Measurements from ENCODE around the gene HPCAL1. TPM values are rescaled to one million over a fixed set of nuclear protein-coding genes. Genes with fewer than 3 reads are reported as not detected.
"Not testable (repeated sequence)": the region's sequence is repeated elsewhere in the genome, so short reads cannot be mapped to it uniquely, and the experiment has no call there.

The HPCAL1 gene
- total RNA-seq, 2 experiments from 2014 or later: 85.0 to 85.7 TPM

- CTCF ChIA-PET: interaction anchor here (0.6 to 9.0 kb wide), 5 partner anchors 9 to 357 kb away, joined by 3 to 129 read pairs (median 3); partner anchors contain the start of gene CYS1
- POLR2A ChIA-PET: no interaction called here
Observed at GRCh38 chr2:10431797-10432196, 129.1 kb downstream of the HPCAL1 start.

- POLR2A ChIA-PET: interaction anchor here (0.5 to 1.2 kb wide), 5 partner anchors 12 to 289 kb away, joined by 3 read pairs; partner anchors contain the start of gene ODC1
- CTCF ChIA-PET: interaction anchor here (1.1 to 9.0 kb wide), 5 partner anchors 9 to 358 kb away, joined by 3 to 129 read pairs (median 3); partner anchors contain the start of gene CYS1
Observed at GRCh38 chr2:10432311-10433181, 129.8 kb downstream of the HPCAL1 start.

- ChIA-PET CTCF (interaction anchor here (0.7 to 9.0 kb wide), 9 partner anchors 13 to 359 kb away, joined by 3 to 129 read pairs (median 8); partner anchors contain the start of gene CYS1), POLR2A (interaction anchor here (0.9 to 1.2 kb wide), 4 partner anchors 11 to 290 kb away, joined by 3 read pairs; partner anchors contain the start of gene ODC1)
Observed at GRCh38 chr2:10433264-10433946, 130.7 kb downstream of the HPCAL1 start.

GRCh38 chr2:10433947-10434885 lies 131.5 kb downstream of the HPCAL1 start:
- CTCF ChIA-PET: interaction anchor here (0.7 to 9.0 kb wide), 38 partner anchors 8 to 648 kb away, joined by 3 to 129 read pairs (median 4); partner anchors contain the start of genes CYS1, HPCAL1 and ODC1
- POLR2A ChIA-PET: interaction anchor here (0.9 to 1.3 kb wide), 4 partner anchors 8 to 362 kb away, joined by 3 to 4 read pairs (median 3); no protein-coding TSS in a partner anchor

GRCh38 chr2:10434886-10435819 lies 132.4 kb downstream of the HPCAL1 start:
- CTCF ChIA-PET: interaction anchor here (0.6 to 9.0 kb wide), 39 partner anchors 9 to 649 kb away, joined by 3 to 129 read pairs (median 4); partner anchors contain the start of genes CYS1, HPCAL1 and ODC1
- POLR2A ChIA-PET: interaction anchor here (0.7 to 1.3 kb wide), 6 partner anchors 9 to 363 kb away, joined by 3 to 10 read pairs (median 3); no protein-coding TSS in a partner anchor

GRCh38 chr2:10435820-10436204 lies 133.1 kb downstream of the HPCAL1 start:
- CTCF ChIA-PET: interaction anchor here (0.9 to 9.0 kb wide), 17 partner anchors 10 to 361 kb away, joined by 3 to 129 read pairs (median 6); partner anchors contain the start of genes CYS1 and HPCAL1
- POLR2A ChIA-PET: interaction anchor here (1.3 kb wide), 1 partner anchor 363 kb away, joined by 3 read pairs; no protein-coding TSS in a partner anchor

- ChIA-PET POLR2A (no interaction called here), CTCF (interaction anchor here (1.2 to 9.0 kb wide), 4 partner anchors 12 to 362 kb away, joined by 3 to 129 read pairs (median 10); partner anchors contain the start of genes CYS1 and ODC1)
Observed at GRCh38 chr2:10436583-10437110, 133.9 kb downstream of the HPCAL1 start.

- ChIA-PET POLR2A (no interaction called here), CTCF (interaction anchor here (1.2 to 9.0 kb wide), 2 partner anchors 10 to 363 kb away, joined by 3 to 129 read pairs; partner anchors contain the start of genes CYS1 and ODC1)
Observed at GRCh38 chr2:10437806-10438205, 135.1 kb downstream of the HPCAL1 start.

GRCh38 chr2:10438688-10439087 lies 136.0 kb downstream of the HPCAL1 start:
- ChIA-PET CTCF (interaction anchor here (0.9 to 9.0 kb wide), 4 partner anchors 9 to 364 kb away, joined by 3 to 129 read pairs (median 4); partner anchors contain the start of gene CYS1), POLR2A (interaction anchor here (1.4 kb wide), 1 partner anchor 9 kb away, joined by 7 read pairs; no protein-coding TSS in a partner anchor)

- POLR2A ChIA-PET: interaction anchor here (1.4 kb wide), 1 partner anchor 8 kb away, joined by 7 read pairs; no protein-coding TSS in a partner anchor
- CTCF ChIA-PET: interaction anchor here (0.8 to 9.0 kb wide), 5 partner anchors 9 to 365 kb away, joined by 3 to 129 read pairs (median 3); partner anchors contain the start of gene CYS1
Observed at GRCh38 chr2:10439185-10439879, 136.6 kb downstream of the HPCAL1 start.

- CTCF ChIA-PET: interaction anchor here (0.8 to 9.0 kb wide), 2 partner anchors 316 to 365 kb away, joined by 3 to 129 read pairs; partner anchors contain the start of gene CYS1
- POLR2A ChIA-PET: interaction anchor here (1.4 kb wide), 1 partner anchor 7 kb away, joined by 7 read pairs; no protein-coding TSS in a partner anchor
Observed at GRCh38 chr2:10439971-10440370, 137.3 kb downstream of the HPCAL1 start.

- ChIA-PET CTCF (interaction anchor here (9.0 kb wide), 1 partner anchor 366 kb away, joined by 129 read pairs; the partner anchor contains the start of gene CYS1), POLR2A (no interaction called here)
Observed at GRCh38 chr2:10440736-10441135, 138.0 kb downstream of the HPCAL1 start.

- CTCF ChIA-PET: interaction anchor here (1.0 kb wide), 1 partner anchor 9 kb away, joined by 3 read pairs; no protein-coding TSS in a partner anchor
- POLR2A ChIA-PET: no interaction called here
Observed at GRCh38 chr2:10441948-10442347, 139.2 kb downstream of the HPCAL1 start.

GRCh38 chr2:10442469-10443126 lies 139.9 kb downstream of the HPCAL1 start:
- CTCF ChIA-PET: interaction anchor here (1.0 kb wide), 1 partner anchor 10 kb away, joined by 3 read pairs; no protein-coding TSS in a partner anchor
- POLR2A ChIA-PET: not testable (repeated sequence)

- CTCF ChIA-PET: interaction anchor here (1.2 to 3.1 kb wide), 3 partner anchors 9 to 372 kb away, joined by 3 to 18 read pairs (median 5); no protein-coding TSS in a partner anchor
- POLR2A ChIA-PET: interaction anchor here (0.6 to 1.5 kb wide), 3 partner anchors 10 to 321 kb away, joined by 3 to 4 read pairs (median 3); no protein-coding TSS in a partner anchor
Observed at GRCh38 chr2:10444463-10444862, 141.8 kb downstream of the HPCAL1 start.

Measured in activated CD8-positive, alpha-beta memory T cell treated with anti-CD3 and anti-CD28 coated beads for 36 hours (primary cell).